Breast epithelium (tissue), 3 donors: ENCODE measurements around the gene SLCO2B1.

Experiments used
- CTCF ChIP-seq, 3 donors: fragments of 450-650 bp; IDR thresholded peaks; one replicate each; pipeline ENCODE4 v1.5.1; 2016 to 2017; ENCODE audit warnings: antibody characterized with exemption in 3 of 3, mild to moderate bottlenecking in 3 of 3, moderate library complexity in 3 of 3
- POLR2A ChIP-seq: fragments of 450-650 bp; IDR thresholded peaks from one replicate; pipeline ENCODE4 v1.6.1; 2016; ENCODE audit warnings: antibody characterized with exemption, mild to moderate bottlenecking, moderate library complexity
- POLR2AphosphoS5 ChIP-seq, 3 donors: sonication (generic); formaldehyde crosslinking; IDR thresholded peaks; one replicate each; pipeline ENCODE4 v1.6.1; 2017; ENCODE audit warnings: antibody characterized with exemption in 3 of 3

DNA sequence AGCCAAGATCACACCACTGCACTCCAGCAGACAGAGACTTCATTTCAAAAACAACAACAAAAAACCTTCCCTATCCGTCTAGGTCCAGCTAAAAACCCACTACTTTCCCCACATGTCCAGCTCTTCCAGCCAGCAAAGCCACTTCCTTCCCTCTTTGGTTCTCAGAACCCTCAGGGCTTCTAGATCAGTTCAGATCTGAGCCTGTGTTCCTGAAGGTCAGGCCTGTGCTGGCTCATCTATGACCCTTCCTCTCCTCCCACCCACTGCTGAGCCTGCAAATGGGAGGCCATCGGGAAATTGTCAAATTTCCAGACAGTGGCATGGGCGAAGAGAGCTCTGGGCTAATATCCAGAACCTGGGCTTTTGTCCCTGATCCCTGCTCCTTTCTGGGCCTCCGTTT, 37.8 kb downstream of the SLCO2B1 start:
- TF ChIP-seq POLR2A = no peak
- TF ChIP-seq CTCF (IDR thresholded peaks at IDR 0.05) = no peak
- TF ChIP-seq POLR2AphosphoS5 (IDR thresholded peaks at IDR 0.05) = no peak
